Activated CD4-positive, alpha-beta memory T cell treated with anti-CD3 and anti-CD28 coated beads for 36 hours (primary cell): ENCODE measurements around the gene ANKS1B. TPM values are rescaled to one million over a fixed set of nuclear protein-coding genes. Genes with fewer than 3 reads are reported as not detected.

Source experiments
- CTCF ChIA-PET: fragments of 350-600 bp; sonication (Branson Sonifier 250); formaldehyde crosslinking; loops from one replicate; lab custom pipeline; 2021; ENCODE audit warnings: antibody characterized with exemption, inconsistent platforms; lab: Charles Lee
- POLR2A ChIA-PET: fragments of 350-600 bp; sonication (Branson Sonifier 250); formaldehyde crosslinking; loops from one replicate; lab custom pipeline; 2021; ENCODE audit warnings: antibody characterized with exemption; lab: Charles Lee
- DNase-seq: peaks from one replicate; pipeline ENCODE4 v3.0.0-alpha.2; 2020
- H3K27ac Mint-ChIP-seq: one replicate; pipeline ENCODE4 v1.8.0; 2021; ENCODE audit warnings: mixed read lengths
- H3K27me3 Mint-ChIP-seq: one replicate; pipeline ENCODE4 v1.8.0; 2021; ENCODE audit warnings: mixed read lengths
- H3K36me3 Mint-ChIP-seq: one replicate; pipeline ENCODE4 v1.8.0; 2021; ENCODE audit warnings: mixed read lengths
- H3K4me1 Mint-ChIP-seq: one replicate; pipeline ENCODE4 v1.8.0; 2021; ENCODE audit warnings: low read depth, mixed read lengths
- H3K4me3 Mint-ChIP-seq: one replicate; pipeline ENCODE4 v1.8.0; 2021; ENCODE audit warnings: mild to moderate bottlenecking, mixed read lengths
- H3K9me3 Mint-ChIP-seq: one replicate; pipeline ENCODE4 v1.8.0; 2021; ENCODE audit warnings: mixed read lengths
- intact Hi-C: fragments of 100-400 bp; cut with micrococcal nuclease; formaldehyde crosslinking; loops from one replicate; pipeline ENCODE4 v1.15.1; 2023
- total RNA-seq, 2 experiments: library from RNA; stranded (reverse); gene quantifications; one replicate each; pipeline ENCODE4 v1.2.3, GENCODE V29; 2021

ANKS1B gene
- total RNA-seq, 2 experiments from 2014 or later, result 0.97 to 1.0 TPM

DNA sequence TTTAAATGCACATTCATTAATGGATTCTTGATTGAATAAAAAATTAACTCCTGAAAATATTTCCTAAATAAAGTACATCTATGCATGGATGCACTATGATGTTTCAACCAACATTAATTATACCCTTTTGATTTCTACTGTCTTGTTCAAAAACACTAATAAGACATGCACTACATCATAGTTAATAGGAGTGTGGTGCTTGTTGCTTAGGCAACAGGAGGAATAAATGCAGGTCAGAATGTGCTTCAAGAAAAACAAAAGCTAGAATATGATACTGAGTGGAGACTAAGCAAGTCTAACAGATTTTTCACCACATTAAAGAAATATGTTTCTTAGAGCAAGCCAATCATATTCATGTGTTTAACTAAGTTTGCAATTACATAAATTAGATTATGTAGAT lies 833.0 kb downstream of the ANKS1B start:
- intact Hi-C loops, result no loop called here
- ChIA-PET POLR2A (no interaction called here), CTCF (no interaction called here)
- H3K4me1 Mint-ChIP-seq, result no peaks in the 10 kb centered on the region
- no peaks in the 10 kb centered on the region for H3K9me3 Mint-ChIP-seq
- H3K27ac Mint-ChIP-seq, result no peak overlapping the region
- no peaks in the 10 kb centered on the region for H3K27me3 Mint-ChIP-seq
- H3K4me3 Mint-ChIP-seq, result no peak overlapping the region
- no peak for DNase-seq
- H3K36me3 Mint-ChIP-seq, result no peaks in the 10 kb centered on the region

DNA sequence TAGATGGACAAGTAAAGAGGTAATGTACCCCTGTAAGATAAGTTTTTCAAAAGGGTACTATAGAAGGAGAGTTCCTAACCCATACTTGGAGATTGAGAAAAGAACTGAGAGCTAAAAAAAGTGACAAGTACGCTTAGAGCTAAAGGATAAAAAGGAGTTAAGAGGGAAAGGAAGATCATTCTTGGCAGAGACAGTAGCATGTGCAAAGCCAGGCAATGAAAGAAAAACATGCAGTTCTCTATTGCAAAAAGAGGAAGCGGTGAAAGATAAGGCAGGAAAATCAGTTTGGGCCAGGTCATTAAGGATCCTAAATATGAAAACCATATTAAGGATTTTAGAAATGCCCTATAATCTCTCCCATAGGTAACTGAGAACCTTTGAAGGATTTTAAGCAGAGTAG lies 837.6 kb downstream of the ANKS1B start:
- DNase-seq, result no peak
- intact Hi-C loops, result no loop called here
- CTCF ChIA-PET, result no interaction called here
- Mint-ChIP-seq H3K36me3 (no peaks in the 10 kb centered on the region), H3K4me3 (no peak overlapping the region), H3K9me3 (peaks cover 4% of the 10 kb centered on the region), H3K4me1 (no peaks in the 10 kb centered on the region), H3K27ac (no peak overlapping the region), H3K27me3 (no peaks in the 10 kb centered on the region)
- POLR2A ChIA-PET, result no interaction called here

DNA sequence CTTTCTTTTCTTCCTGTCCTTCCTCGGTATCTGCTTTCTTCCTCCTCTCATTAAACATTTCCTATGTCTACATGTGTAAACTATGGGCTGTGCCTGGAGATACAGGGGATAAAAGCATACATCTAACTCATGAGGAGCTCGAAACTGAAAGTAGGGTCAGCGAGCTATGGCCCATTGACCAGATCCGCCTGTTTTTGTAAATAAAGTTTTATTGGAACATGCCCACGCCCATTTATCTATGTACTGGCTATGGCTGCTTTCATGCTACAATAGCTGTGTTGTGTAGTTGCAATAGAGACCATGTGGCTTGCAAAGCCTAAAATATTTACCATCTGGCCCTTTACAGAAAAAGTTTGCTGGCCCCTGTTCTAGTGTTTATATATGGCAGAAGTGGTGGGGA lies 838.0 kb downstream of the ANKS1B start:
- Mint-ChIP-seq H3K27ac (no peak overlapping the region), H3K27me3 (no peaks in the 10 kb centered on the region), H3K36me3 (no peaks in the 10 kb centered on the region), H3K4me3 (no peak overlapping the region), H3K4me1 (no peaks in the 10 kb centered on the region), H3K9me3 (peaks cover 7% of the 10 kb centered on the region)
- CTCF ChIA-PET, result no interaction called here
- intact Hi-C loops, result no loop called here
- DNase-seq, result no peak
- POLR2A ChIA-PET, result no interaction called here

DNA sequence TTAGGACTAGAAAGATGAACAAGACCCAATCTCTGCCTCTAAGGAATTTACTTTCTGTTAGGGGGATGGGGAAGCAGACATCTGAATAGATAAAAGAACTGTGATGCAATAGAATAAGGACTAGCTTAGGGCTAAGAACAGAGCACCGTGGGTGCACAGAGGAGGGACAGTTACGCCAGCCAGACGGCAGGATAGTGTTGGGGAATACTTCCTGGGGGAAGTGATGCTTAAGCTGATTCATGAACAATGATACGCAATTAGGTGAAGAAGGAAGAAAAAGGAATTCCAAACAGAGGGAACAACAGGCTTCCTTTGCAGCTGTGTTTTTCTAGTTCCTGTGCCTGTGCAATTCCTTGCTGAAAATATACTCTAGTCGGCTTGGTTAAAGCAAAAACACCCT lies 838.6 kb downstream of the ANKS1B start:
- Mint-ChIP-seq H3K36me3 (no peaks in the 10 kb centered on the region), H3K27me3 (no peaks in the 10 kb centered on the region), H3K4me1 (no peaks in the 10 kb centered on the region), H3K4me3 (no peak overlapping the region), H3K27ac (no peak overlapping the region), H3K9me3 (peaks cover 7% of the 10 kb centered on the region)
- intact Hi-C loops, result no loop called here
- POLR2A ChIA-PET, result no interaction called here
- CTCF ChIA-PET, result no interaction called here
- DNase-seq, result no peak

DNA sequence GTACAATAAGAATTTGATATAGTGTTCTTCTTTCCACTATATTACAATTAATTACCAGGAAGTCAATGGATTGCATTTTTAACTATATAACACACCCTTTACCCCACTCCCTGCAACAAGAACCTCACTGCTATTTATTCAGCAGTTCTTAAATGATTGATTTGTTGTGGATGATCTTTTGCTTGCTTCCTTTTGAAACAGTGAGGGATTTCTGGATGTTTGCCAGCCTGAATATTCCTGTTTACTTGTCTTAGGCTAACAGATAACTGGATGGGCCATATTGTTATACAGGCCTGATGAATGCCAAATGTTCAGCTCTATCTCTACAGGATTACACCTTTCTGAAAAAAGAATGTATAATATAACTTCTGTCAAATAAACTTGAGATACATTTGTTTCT lies 842.1 kb downstream of the ANKS1B start:
- intact Hi-C loops, result no loop called here
- DNase-seq, result no peak
- H3K9me3 Mint-ChIP-seq, result peaks cover 7% of the 10 kb centered on the region
- POLR2A ChIA-PET, result no interaction called here
- no peak overlapping the region for H3K27ac Mint-ChIP-seq
- no peaks in the 10 kb centered on the region for H3K36me3 Mint-ChIP-seq
- no peak overlapping the region for H3K4me3 Mint-ChIP-seq
- H3K4me1 Mint-ChIP-seq, result no peaks in the 10 kb centered on the region
- H3K27me3 Mint-ChIP-seq, result no peaks in the 10 kb centered on the region
- CTCF ChIA-PET, result no interaction called here

DNA sequence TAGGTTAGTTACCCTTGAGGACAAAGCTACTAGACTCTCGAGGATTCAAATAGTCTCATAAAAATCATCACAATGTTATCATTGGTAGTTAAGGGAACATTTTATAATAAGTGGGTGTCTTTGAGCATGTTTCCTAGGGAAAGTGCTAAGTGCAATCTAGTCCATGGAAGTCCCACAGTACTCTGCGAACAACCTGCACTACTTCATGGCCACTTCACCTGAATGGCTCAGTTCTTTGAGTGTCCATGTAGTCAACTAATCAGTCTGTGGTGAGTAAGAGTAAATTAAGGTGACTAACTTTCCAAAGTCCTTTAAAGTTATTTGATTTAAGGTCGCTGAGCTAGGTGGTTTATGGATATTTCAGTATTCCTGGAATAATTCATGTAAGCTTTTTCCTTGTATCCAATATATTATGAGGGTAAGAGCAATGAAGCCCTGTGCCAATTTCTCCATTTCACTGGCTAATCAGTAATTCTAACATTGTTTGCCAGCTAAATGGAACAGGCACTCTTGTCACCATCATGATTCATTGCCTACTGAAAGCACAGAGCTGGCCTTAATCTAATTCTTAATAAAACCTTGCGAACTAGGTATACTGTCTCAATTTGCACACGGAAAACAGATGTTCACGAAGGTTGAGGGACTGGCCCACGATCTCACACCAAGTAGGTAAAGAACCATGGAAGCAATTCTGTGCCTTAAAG lies 844.6 kb downstream of the ANKS1B start:
- Mint-ChIP-seq H3K27ac (no peak overlapping the region), H3K4me3 (no peak overlapping the region), H3K36me3 (no peaks in the 10 kb centered on the region), H3K9me3 (peaks cover 7% of the 10 kb centered on the region), H3K27me3 (no peaks in the 10 kb centered on the region), H3K4me1 (no peaks in the 10 kb centered on the region)
- intact Hi-C loops, result no loop called here
- POLR2A ChIA-PET, result no interaction called here
- CTCF ChIA-PET, result no interaction called here
- no peak for DNase-seq

DNA sequence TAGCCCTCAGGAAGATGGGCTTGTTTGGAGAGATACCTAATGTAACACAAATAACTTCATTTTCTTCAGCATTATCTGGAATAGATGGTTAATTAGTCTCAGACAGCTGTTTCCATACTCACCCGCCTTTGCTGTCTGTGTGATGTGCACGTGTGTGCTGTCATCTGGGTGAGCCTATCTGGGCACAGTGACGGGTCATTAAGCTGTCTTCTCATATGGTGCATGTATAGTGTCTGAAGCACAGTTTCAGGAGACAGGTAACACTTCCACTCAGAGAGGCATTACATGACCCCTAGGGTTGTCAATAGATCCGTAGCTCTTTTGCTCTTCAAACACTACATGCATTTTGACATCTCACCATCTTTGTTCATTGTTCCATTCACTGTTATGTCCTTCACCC lies 846.3 kb downstream of the ANKS1B start:
- no peaks in the 10 kb centered on the region for H3K36me3 Mint-ChIP-seq
- no peaks in the 10 kb centered on the region for H3K27me3 Mint-ChIP-seq
- ChIA-PET CTCF (no interaction called here), POLR2A (interaction anchor here (0.8 kb wide), 1 partner anchor 21 kb away, joined by 3 read pairs; no protein-coding TSS in a partner anchor)
- H3K9me3 Mint-ChIP-seq, result peaks cover 3% of the 10 kb centered on the region
- intact Hi-C loops, result no loop called here
- H3K4me3 Mint-ChIP-seq, result no peak overlapping the region
- no peak for DNase-seq
- H3K27ac Mint-ChIP-seq, result no peak overlapping the region
- no peaks in the 10 kb centered on the region for H3K4me1 Mint-ChIP-seq

DNA sequence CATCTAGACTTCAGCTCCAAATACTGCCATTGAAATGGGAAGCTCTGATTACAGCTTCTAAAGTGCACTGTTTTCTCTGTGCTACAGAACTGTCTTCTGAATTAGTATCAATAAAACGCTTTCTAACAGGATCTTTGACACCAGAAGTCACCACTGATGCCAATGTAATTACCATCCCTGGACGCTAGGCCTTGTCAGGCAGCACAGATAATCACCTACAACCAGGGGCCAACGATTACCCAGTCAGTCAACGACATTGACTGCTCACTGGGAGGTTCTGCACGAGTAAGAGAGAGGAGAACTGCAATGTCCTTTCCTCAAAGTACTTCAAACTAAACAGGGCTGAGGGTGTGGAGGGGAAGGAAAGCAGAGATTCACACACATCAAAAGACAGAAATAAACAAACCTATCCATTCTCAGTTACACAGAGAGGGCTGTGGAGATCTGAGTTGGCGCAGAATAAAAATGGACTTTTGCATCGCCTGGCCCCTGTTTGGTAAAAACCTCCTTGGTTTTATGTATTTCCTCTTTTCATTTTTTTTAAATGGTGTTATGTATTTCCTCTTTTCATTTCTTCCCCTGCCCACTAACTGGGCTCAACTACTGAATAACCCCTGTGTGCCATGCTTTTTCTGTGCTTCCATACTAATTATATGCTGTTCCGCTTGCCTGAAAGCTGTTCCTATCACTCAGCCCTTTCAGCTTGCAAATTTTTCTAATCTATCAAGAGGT lies 847.4 kb downstream of the ANKS1B start:
- CTCF ChIA-PET, result no interaction called here
- H3K4me3 Mint-ChIP-seq, result no peak overlapping the region
- no peak overlapping the region for H3K27ac Mint-ChIP-seq
- H3K27me3 Mint-ChIP-seq, result no peaks in the 10 kb centered on the region
- H3K9me3 Mint-ChIP-seq, result peaks cover 3% of the 10 kb centered on the region
- DNase-seq, result no peak
- H3K36me3 Mint-ChIP-seq, result no peaks in the 10 kb centered on the region
- POLR2A ChIA-PET, result no interaction called here
- intact Hi-C loops, result no loop called here
- no peaks in the 10 kb centered on the region for H3K4me1 Mint-ChIP-seq

DNA sequence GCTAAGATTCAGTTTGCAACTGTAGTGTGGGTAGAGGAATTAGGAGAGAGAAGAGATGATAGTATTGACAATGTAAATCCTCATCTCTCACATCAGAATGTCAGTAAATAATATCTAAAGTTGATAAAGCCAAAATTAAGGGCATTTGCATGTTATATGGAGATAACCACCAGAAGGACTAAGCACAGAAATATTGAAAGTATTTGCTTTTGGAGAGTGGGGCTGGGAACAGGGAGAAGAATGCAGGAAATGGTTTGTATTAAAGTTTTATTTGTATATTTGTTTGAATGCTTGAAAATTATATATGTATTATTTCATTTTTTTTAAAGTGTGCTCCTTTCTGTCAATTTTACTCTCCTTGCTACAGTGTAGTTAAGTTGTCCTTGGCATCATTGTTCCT lies 848.2 kb downstream of the ANKS1B start:
- POLR2A ChIA-PET, result no interaction called here
- no peak overlapping the region for H3K27ac Mint-ChIP-seq
- CTCF ChIA-PET, result no interaction called here
- no peaks in the 10 kb centered on the region for H3K36me3 Mint-ChIP-seq
- no peaks in the 10 kb centered on the region for H3K9me3 Mint-ChIP-seq
- intact Hi-C loops, result no loop called here
- no peaks in the 10 kb centered on the region for H3K27me3 Mint-ChIP-seq
- no peaks in the 10 kb centered on the region for H3K4me1 Mint-ChIP-seq
- DNase-seq, result no peak
- H3K4me3 Mint-ChIP-seq, result no peak overlapping the region

DNA sequence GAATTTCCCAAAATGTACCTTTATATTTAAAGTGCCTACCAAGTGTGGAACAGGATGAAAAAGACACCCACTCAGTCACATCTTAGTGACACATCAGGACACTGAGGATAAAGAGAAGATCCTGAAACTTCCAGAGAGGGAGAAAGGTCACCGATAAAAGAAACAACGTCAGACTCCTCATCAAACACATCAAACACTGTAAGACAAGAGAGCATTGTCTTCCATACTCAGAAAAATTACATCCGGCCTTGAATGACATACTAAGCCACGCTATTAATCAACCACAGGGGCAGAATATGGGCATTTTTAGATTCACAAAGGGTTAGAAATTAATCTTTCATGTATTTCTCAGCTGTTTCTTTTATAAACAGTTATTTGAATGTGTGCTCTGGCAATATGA lies 849.4 kb downstream of the ANKS1B start:
- POLR2A ChIA-PET, result no interaction called here
- H3K27ac Mint-ChIP-seq, result no peak overlapping the region
- CTCF ChIA-PET, result no interaction called here
- H3K27me3 Mint-ChIP-seq, result no peaks in the 10 kb centered on the region
- no peaks in the 10 kb centered on the region for H3K4me1 Mint-ChIP-seq
- intact Hi-C loops, result no loop called here
- DNase-seq, result no peak
- H3K36me3 Mint-ChIP-seq, result no peaks in the 10 kb centered on the region
- no peak overlapping the region for H3K4me3 Mint-ChIP-seq
- H3K9me3 Mint-ChIP-seq, result no peaks in the 10 kb centered on the region

DNA sequence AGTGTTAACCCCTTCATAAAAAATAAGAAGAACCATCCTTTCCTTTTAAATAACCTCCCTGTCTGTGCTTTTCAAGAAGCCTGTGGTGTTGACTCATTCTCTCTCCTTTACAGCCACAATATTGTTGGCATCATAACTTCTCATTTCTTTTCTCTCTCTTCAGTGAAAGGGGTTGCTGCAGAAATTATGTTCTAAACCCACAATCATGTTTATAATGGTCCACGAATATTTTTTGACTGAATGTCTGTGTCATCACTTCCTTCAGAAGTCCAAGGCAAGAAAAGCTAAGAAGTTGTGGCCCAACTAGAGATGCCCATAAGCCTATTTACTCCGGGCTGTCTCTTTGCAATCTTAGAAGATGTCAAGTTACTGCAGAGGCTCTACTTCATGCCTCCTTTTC lies 851.3 kb downstream of the ANKS1B start:
- DNase-seq, result no peak
- ChIA-PET POLR2A (no interaction called here), CTCF (no interaction called here)
- Mint-ChIP-seq H3K4me1 (no peaks in the 10 kb centered on the region), H3K36me3 (no peaks in the 10 kb centered on the region), H3K4me3 (no peak overlapping the region), H3K9me3 (no peaks in the 10 kb centered on the region), H3K27me3 (no peaks in the 10 kb centered on the region), H3K27ac (no peak overlapping the region)
- intact Hi-C loops, result no loop called here

DNA sequence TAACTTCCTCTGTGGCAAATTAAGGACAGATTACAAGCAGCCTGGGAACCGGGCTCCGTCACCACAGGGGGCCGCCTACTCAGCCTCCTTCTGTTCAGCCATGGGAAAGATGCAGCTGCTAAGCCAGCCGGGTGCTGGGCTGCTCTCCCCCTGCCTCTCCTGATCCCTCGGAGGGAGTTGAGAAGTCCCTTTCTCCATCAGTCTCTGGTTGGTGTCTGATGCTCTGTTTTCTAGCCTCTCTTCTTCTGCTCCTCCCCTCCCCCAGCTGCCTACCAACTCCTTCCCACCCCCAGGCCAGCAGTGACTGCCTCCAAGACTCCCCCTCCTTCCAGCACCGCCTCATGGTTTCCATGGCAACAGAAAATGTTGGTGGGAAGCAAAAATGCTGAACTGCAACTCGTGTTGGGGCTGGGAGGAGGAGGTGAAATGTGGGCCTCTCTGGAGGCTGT lies 853.0 kb downstream of the ANKS1B start:
- POLR2A ChIA-PET, result no interaction called here

More for the DNA sequence above, 853.0 kb downstream of the ANKS1B start:
- no peaks in the 10 kb centered on the region for H3K36me3 Mint-ChIP-seq
- CTCF ChIA-PET, result no interaction called here
- DNase-seq, result no peak
- no peaks in the 10 kb centered on the region for H3K9me3 Mint-ChIP-seq
- no peaks in the 10 kb centered on the region for H3K4me1 Mint-ChIP-seq
- no peak overlapping the region for H3K4me3 Mint-ChIP-seq
- intact Hi-C loops, result no loop called here
- H3K27ac Mint-ChIP-seq, result no peak overlapping the region
- no peaks in the 10 kb centered on the region for H3K27me3 Mint-ChIP-seq
